Thoracic aorta (tissue), 2 donors: ENCODE measurements around the gene UTP3. TPM values are rescaled to one million over a fixed set of nuclear protein-coding genes. Genes with fewer than 3 reads are reported as not detected.
"Not testable (repeated sequence)": the region's sequence is repeated elsewhere in the genome, so short reads cannot be mapped to it uniquely, and the experiment has no call there.

ENCODE experiments used
- ATAC-seq: fragments of 150-250 bp; one replicate; pipeline ENCODE4 v1.8.0; 2017; ENCODE audit warnings: low read depth; ENCODE audit not compliant: insufficient number of reproducible peaks, low FRiP score
- DNase-seq: peaks from one replicate; pipeline ENCODE4 v3.0.0-alpha.2; 2020; ENCODE audit warnings: low spot score
- H3K27ac ChIP-seq, 2 donors: fragments of 200-600 bp; sonication (generic); 1 replicate in 1 of 2; 2 replicates in 1 of 2; pipeline ENCODE4 v1.5.1; 2016; ENCODE audit warnings: mild to moderate bottlenecking in 2 of 2, moderate library complexity in 2 of 2
- H3K27me3 ChIP-seq: fragments of 200-600 bp; sonication (generic); replicated peaks from 2 replicates; pipeline ENCODE4 v1.6.0; 2016; ENCODE audit warnings: mild to moderate bottlenecking; ENCODE audit not compliant: insufficient read depth
- H3K36me3 ChIP-seq: fragments of 200-600 bp; sonication (generic); one replicate; pipeline ENCODE4 v1.5.1; 2016
- H3K4me1 ChIP-seq, 2 donors: fragments of 200-600 bp; sonication (generic); 1 replicate in 1 of 2; 2 replicates in 1 of 2; pipeline versions ENCODE4 v1.5.1 to v1.6.0; 2016; ENCODE audit warnings: low read depth in 2 of 2, mild to moderate bottlenecking in 1 of 2; ENCODE audit not compliant: control insufficient read depth in 1 of 2
- H3K4me3 ChIP-seq: fragments of 200-600 bp; sonication (generic); 2 replicates; pipeline ENCODE4 v1.5.1; 2016; ENCODE audit warnings: mild to moderate bottlenecking
- H3K9me3 ChIP-seq: fragments of 200-600 bp; sonication (generic); 2 replicates; pipeline ENCODE4 v1.5.1; 2016
- total RNA-seq, 2 donors: library from RNA; depleted of rRNA; stranded (reverse); fragments of >200 nt; gene quantifications; one replicate each; pipeline versions ENCODE4 v1.1.0 to v1.2.3, GENCODE V29; 2016
- TF ChIP-seq, protein P1 (sequence below): fragments of 200-600 bp; sonication (generic); IDR thresholded peaks from one replicate; pipeline ENCODE4 v1.5.1; 2019; ENCODE audit warnings: antibody characterized with exemption

The UTP3 gene
- total RNA-seq, 2 donors from 2014 or later = 15.2 to 32.6 TPM

DNA sequence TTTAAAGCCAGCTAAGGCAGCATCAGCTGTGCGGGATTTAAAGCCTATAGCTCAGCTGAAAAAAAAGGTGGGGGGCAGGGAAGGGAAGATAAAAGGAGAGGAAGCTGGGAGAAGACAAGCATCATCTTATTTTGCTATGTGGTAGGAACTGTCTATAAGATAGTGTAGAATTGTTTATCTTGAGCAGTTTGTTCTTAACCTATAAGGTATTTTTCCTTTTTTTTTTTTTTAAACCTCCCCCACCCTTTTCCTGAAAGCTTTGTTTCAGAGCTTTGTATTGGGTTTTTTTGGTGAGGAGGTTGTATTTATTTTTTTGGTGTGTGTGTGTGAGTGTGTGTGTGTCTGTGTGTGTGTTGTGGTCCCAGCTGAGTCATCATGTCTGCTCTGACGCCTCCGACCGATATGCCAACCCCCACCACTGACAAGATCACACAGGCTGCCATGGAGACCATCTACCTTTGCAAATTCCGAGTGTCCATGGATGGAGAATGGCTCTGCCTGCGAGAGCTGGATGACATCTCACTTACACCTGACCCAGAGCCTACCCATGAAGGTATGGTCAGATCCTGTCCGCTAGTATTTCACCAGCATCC, 34.0 kb downstream of the UTP3 start:
- Histone ChIP-seq H3K4me3 (peak overlapping the region; percentile 75), H3K27ac (peak overlapping the region; percentile 59 to 67), H3K4me1 (peaks cover 11 to 13% of the 10 kb centered on the region in 2 donors), H3K27me3 (no peaks in the 10 kb centered on the region), H3K9me3 (no peaks in the 10 kb centered on the region), H3K36me3 (no peaks in the 10 kb centered on the region)
- DNase-seq (no peak), ATAC-seq (peak; percentile 17)
- TF ChIP-seq, protein P1, sequence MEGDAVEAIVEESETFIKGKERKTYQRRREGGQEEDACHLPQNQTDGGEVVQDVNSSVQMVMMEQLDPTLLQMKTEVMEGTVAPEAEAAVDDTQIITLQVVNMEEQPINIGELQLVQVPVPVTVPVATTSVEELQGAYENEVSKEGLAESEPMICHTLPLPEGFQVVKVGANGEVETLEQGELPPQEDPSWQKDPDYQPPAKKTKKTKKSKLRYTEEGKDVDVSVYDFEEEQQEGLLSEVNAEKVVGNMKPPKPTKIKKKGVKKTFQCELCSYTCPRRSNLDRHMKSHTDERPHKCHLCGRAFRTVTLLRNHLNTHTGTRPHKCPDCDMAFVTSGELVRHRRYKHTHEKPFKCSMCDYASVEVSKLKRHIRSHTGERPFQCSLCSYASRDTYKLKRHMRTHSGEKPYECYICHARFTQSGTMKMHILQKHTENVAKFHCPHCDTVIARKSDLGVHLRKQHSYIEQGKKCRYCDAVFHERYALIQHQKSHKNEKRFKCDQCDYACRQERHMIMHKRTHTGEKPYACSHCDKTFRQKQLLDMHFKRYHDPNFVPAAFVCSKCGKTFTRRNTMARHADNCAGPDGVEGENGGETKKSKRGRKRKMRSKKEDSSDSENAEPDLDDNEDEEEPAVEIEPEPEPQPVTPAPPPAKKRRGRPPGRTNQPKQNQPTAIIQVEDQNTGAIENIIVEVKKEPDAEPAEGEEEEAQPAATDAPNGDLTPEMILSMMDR = no peak

DNA sequence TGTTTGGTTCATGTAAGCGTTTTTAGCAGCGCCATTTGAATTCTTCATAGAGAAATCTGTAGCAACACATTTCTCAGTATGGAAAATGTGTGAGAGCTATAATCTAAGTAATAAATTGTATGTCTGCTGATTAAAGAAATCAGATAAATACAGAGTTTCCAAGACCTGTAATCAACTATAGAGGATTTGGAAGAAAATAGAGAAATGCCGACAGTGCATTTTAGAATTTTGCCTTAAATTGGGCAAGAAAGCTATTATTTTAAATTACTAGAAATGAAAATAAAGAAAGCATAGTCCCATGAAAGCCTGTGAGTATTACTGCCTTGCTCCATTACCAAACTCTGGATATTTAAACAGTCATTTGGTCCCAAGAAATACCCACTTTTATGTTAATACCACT, 36.1 kb downstream of the UTP3 start:
- Histone ChIP-seq H3K4me3 (peak overlapping the region; percentile 5), H3K9me3 (no peaks in the 10 kb centered on the region), H3K27ac (no peak overlapping the region), H3K27me3 (no peaks in the 10 kb centered on the region), H3K4me1 (peaks cover 13 to 22% of the 10 kb centered on the region in 2 donors), H3K36me3 (no peaks in the 10 kb centered on the region)
- ATAC-seq (no peak), DNase-seq (no peak)
- TF ChIP-seq, protein P1 = no peak

DNA sequence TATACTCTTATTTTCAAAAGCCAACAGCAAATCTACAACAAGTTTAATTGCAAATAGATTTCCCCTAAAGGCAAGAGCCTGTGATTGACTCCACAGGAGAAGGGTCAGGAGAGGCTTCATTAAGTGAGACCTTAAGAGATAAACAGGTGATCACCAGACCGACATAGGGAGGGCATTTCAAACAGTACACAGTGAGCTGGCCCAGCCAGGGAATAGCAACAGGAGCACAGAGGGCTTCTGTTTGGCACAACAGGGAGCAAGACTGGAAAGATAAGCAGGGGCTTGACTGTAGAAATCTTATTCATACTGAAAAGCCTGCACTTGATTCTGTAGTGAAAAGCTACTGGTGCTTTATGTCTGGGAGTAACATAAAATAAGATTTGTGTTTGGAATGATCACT, 37.3 kb downstream of the UTP3 start:
- no peaks in the 10 kb centered on the region for H3K27me3 ChIP-seq
- TF ChIP-seq, protein P1 = no peak
- H3K9me3 ChIP-seq = no peaks in the 10 kb centered on the region
- ATAC-seq = no peak
- H3K27ac ChIP-seq = no peak overlapping the region
- H3K36me3 ChIP-seq = no peaks in the 10 kb centered on the region
- no peak overlapping the region for H3K4me3 ChIP-seq
- H3K4me1 ChIP-seq = peaks cover 13 to 22% of the 10 kb centered on the region in 2 donors
- no peak for DNase-seq

DNA sequence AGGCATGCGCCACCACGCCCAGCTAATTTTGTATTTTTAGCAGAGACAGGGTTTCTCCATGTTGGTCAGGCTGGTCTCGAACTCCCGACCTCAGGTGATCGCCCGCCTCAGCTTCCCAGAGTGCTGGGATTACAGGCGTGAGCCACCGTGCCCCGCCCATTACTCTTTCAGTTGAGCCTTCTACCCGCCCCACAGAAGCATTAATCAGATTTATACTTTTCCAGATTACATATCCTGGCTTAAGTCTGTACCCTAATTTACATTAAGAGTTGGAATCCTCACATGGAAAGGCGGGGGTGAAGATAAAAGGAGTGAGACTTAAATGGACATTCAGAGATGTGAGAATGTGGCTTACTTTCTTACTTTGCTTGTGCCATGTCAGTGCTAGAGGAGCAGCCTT, 38.2 kb downstream of the UTP3 start:
- DNase-seq, H3K36me3 ChIP-seq, H3K9me3 ChIP-seq, ATAC-seq, H3K27ac ChIP-seq, H3K27me3 ChIP-seq, H3K4me3 ChIP-seq: not testable (repeated sequence)
- H3K4me1 ChIP-seq = peaks cover 13 to 22% of the 10 kb centered on the region in 2 donors

DNA sequence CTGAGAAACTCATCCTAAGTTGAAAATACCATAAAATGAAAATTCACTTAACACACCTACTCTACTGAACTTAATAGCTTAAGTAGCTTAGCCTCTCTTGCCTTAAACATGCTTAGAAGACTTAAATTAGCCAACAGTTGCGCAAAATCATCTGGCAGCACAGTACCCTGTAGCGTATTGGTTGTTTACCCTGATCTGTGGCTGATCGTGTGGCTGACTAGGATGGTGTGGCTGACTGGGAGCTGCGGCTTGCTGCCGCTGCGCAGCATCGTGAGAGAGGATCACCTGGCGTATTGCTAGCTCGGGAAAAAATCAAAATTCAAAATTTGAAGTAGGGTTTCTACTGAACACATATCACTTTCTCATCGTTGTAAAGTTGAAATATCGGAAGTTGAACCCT, 39.8 kb downstream of the UTP3 start:
- Histone ChIP-seq H3K27ac (no peak overlapping the region), H3K9me3 (no peaks in the 10 kb centered on the region), H3K27me3 (no peaks in the 10 kb centered on the region), H3K4me3 (no peak overlapping the region), H3K36me3 (no peaks in the 10 kb centered on the region), H3K4me1 (peaks cover 10 to 22% of the 10 kb centered on the region in 2 donors)
- TF ChIP-seq, protein P1 = no peak
- DNase-seq = no peak
- ATAC-seq = no peak

DNA sequence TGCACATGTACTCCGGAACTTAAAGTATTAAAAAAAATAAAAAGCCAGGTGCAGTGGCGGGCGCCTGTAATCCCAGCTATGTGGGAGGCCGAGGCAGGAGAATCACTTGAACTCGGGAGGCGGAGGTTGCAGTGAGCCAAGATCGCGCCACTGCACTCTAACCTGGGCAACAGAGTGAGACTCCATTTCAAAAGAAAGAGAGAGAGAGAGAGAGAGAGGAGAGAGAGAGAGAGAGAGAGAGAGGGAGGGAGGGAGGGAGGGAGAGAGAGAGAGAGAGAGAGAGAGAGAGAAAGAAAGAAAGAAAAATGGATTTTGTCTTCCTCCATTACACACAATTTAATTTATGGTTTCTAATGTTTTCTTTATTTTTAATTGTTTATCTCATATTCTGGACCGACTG, 44.5 kb downstream of the UTP3 start:
- H3K36me3 ChIP-seq, H3K9me3 ChIP-seq, H3K27ac ChIP-seq, ATAC-seq, DNase-seq, H3K4me3 ChIP-seq, H3K27me3 ChIP-seq: not testable (repeated sequence)
- peaks cover 11 to 40% of the 10 kb centered on the region in 2 donors for H3K4me1 ChIP-seq
